Neural progenitor cell (in vitro differentiated cells): ENCODE results near the gene C2CD4C. TPM values are rescaled to one million over a fixed set of nuclear protein-coding genes. Genes with fewer than 3 reads are reported as not detected.

Experiments used
- DNase-seq: peaks from one replicate; pipeline ENCODE4 v3.0.0-alpha.2; 2016; ENCODE audit warnings: low spot score
- H2AFZ ChIP-seq: fragments of 200-600 bp; sonication (generic); replicated peaks from 2 replicates; pipeline ENCODE4 v1.6.1; 2016; ENCODE audit warnings: antibody characterized with exemption
- H3F3A ChIP-seq: fragments of 200-600 bp; sonication (generic); 2 replicates; pipeline ENCODE4 v1.6.1; 2016; ENCODE audit warnings: antibody characterized with exemption, low read depth
- H3K27ac ChIP-seq: fragments of 200-600 bp; sonication (generic); 2 replicates; pipeline ENCODE4 v1.5.1; 2016; ENCODE audit warnings: mild to moderate bottlenecking
- H3K27me3 ChIP-seq: fragments of 200-600 bp; sonication (generic); 2 replicates; pipeline ENCODE4 v1.6.1; 2016; ENCODE audit warnings: mild to moderate bottlenecking, moderate library complexity
- H3K36me3 ChIP-seq: fragments of 200-600 bp; sonication (generic); 2 replicates; pipeline ENCODE4 v1.5.1; 2016
- H3K4me1 ChIP-seq: fragments of 200-600 bp; sonication (generic); 2 replicates; pipeline ENCODE4 v1.6.1; 2016; ENCODE audit warnings: mixed run types
- H3K4me2 ChIP-seq: fragments of 200-600 bp; sonication (generic); 2 replicates; pipeline ENCODE4 v1.6.1; 2016
- H3K4me3 ChIP-seq: fragments of 200-600 bp; sonication (generic); 2 replicates; pipeline ENCODE4 v1.5.1; 2016
- H3K79me2 ChIP-seq: fragments of 200-600 bp; sonication (generic); 2 replicates; pipeline ENCODE4 v1.6.1; 2016; ENCODE audit warnings: low read depth
- H3K9ac ChIP-seq: fragments of 200-600 bp; sonication (generic); 2 replicates; pipeline ENCODE4 v1.6.1; 2016
- H3K9me3 ChIP-seq: fragments of 200-600 bp; sonication (generic); 2 replicates; pipeline ENCODE4 v1.5.1; 2016; ENCODE audit warnings: low read depth
- H4K20me1 ChIP-seq: fragments of 200-600 bp; sonication (generic); 2 replicates; pipeline ENCODE4 v1.6.1; 2016; ENCODE audit warnings: low read depth
- H3K27ac Mint-ChIP-seq: 3 replicates; pipeline ENCODE4 v1.8.0; 2021; ENCODE audit warnings: mixed read lengths
- H3K27me3 Mint-ChIP-seq: 2 replicates; pipeline ENCODE4 v1.8.0; 2022; ENCODE audit warnings: low read depth, mild to moderate bottlenecking, inconsistent platforms, moderate library complexity, mixed read lengths; ENCODE audit not compliant: insufficient read depth
- H3K36me3 Mint-ChIP-seq: 3 replicates; pipeline ENCODE4 v1.8.0; 2021; ENCODE audit warnings: mixed read lengths
- H3K4me1 Mint-ChIP-seq: 3 replicates; pipeline ENCODE4 v1.8.0; 2021; ENCODE audit warnings: mixed read lengths
- H3K4me3 Mint-ChIP-seq: 3 replicates; pipeline ENCODE4 v1.8.0; 2021; ENCODE audit warnings: mild to moderate bottlenecking, moderate library complexity, mixed read lengths
- H3K9me3 Mint-ChIP-seq: 3 replicates; pipeline ENCODE4 v1.8.0; 2020; ENCODE audit warnings: mixed read lengths
- CTCF ChIP-seq: fragments of 200-600 bp; sonication (generic); IDR thresholded peaks from 2 replicates; pipeline ENCODE4 v1.5.1; 2017; ENCODE audit warnings: antibody characterized with exemption, mild to moderate bottlenecking
- EZH2 ChIP-seq: fragments of 200-600 bp; sonication (generic); IDR thresholded peaks from 2 replicates; pipeline ENCODE4 v1.6.1; 2017; ENCODE audit warnings: antibody characterized with exemption, mild to moderate bottlenecking, moderate library complexity
- EZH2phosphoT487 ChIP-seq: fragments of 200-600 bp; sonication (generic); IDR thresholded peaks from 2 replicates; pipeline ENCODE4 v1.6.1; 2017; ENCODE audit warnings: antibody characterized with exemption
- total RNA-seq: library from RNA; depleted of rRNA; stranded (reverse); fragments of >200 nt; gene quantifications from 2 replicates; pipeline ENCODE4 v1.2.3, GENCODE V29; 2015; ENCODE audit warnings: low replicate concordance

Gene C2CD4C
- total RNA-seq, 1 donor from 2014 or later, result 2.3 TPM

- TF ChIP-seq EZH2phosphoT487 (no peak), CTCF (no peak), EZH2 (no peak)
- Histone ChIP-seq H3K4me3 (no peak overlapping the region), H3K4me1 (no peaks in the 10 kb centered on the region), H4K20me1 (no peaks in the 10 kb centered on the region), H3K27ac (no peak overlapping the region), H3K36me3 (no peaks in the 10 kb centered on the region), H3K4me2 (no peak overlapping the region), H3K27me3 (no peaks in the 10 kb centered on the region), H2AFZ (peak overlapping the region; percentile 57), H3K9me3 (no peaks in the 10 kb centered on the region), H3F3A (no peaks in the 10 kb centered on the region), H3K79me2 (no peaks in the 10 kb centered on the region), H3K9ac (no peak overlapping the region)
- Mint-ChIP-seq H3K4me1 (peaks cover 12% of the 10 kb centered on the region), H3K9me3 (peaks cover 3% of the 10 kb centered on the region), H3K27ac (no peak overlapping the region), H3K4me3 (peak overlapping the region; percentile 8), H3K36me3 (no peaks in the 10 kb centered on the region), H3K27me3 (peaks cover 19% of the 10 kb centered on the region)
- no peak for DNase-seq
These were observed 39.7 kb downstream of the C2CD4C start for GRCh38 chr19:369256-369655.

- Histone ChIP-seq H3K79me2 (no peaks in the 10 kb centered on the region), H3K4me3 (no peak overlapping the region), H3K27me3 (no peaks in the 10 kb centered on the region), H3K9ac (no peak overlapping the region), H3K9me3 (no peaks in the 10 kb centered on the region), H2AFZ (no peak overlapping the region), H3K4me2 (no peak overlapping the region), H3K36me3 (no peaks in the 10 kb centered on the region), H3K4me1 (no peaks in the 10 kb centered on the region), H4K20me1 (no peaks in the 10 kb centered on the region), H3F3A (no peaks in the 10 kb centered on the region), H3K27ac (no peak overlapping the region)
- H3K27me3 Mint-ChIP-seq, result peaks cover 19% of the 10 kb centered on the region
- peaks cover 12% of the 10 kb centered on the region for H3K4me1 Mint-ChIP-seq
- no peaks in the 10 kb centered on the region for H3K36me3 Mint-ChIP-seq
- peaks cover 3% of the 10 kb centered on the region for H3K9me3 Mint-ChIP-seq
- TF ChIP-seq EZH2, result no peak
- TF ChIP-seq EZH2phosphoT487, result no peak
- TF ChIP-seq CTCF, result no peak
- H3K4me3 Mint-ChIP-seq, result no peak overlapping the region
- DNase-seq, result no peak
- H3K27ac Mint-ChIP-seq, result peak overlapping the region; percentile 4
These were observed 40.3 kb downstream of the C2CD4C start for GRCh38 chr19:368630-369024.

GRCh38 chr19:367963-368629, 40.9 kb downstream of the C2CD4C start:
- Mint-ChIP-seq H3K4me3 (no peak overlapping the region), H3K27me3 (peaks cover 17% of the 10 kb centered on the region), H3K36me3 (no peaks in the 10 kb centered on the region), H3K9me3 (peaks cover 3% of the 10 kb centered on the region), H3K4me1 (peaks cover 12% of the 10 kb centered on the region), H3K27ac (no peak overlapping the region)
- Histone ChIP-seq H3K36me3 (no peaks in the 10 kb centered on the region), H2AFZ (no peak overlapping the region), H3K4me1 (no peaks in the 10 kb centered on the region), H4K20me1 (no peaks in the 10 kb centered on the region), H3K27ac (no peak overlapping the region), H3K9me3 (no peaks in the 10 kb centered on the region), H3K4me2 (no peak overlapping the region), H3F3A (no peaks in the 10 kb centered on the region), H3K9ac (no peak overlapping the region), H3K79me2 (no peaks in the 10 kb centered on the region), H3K27me3 (no peaks in the 10 kb centered on the region), H3K4me3 (no peak overlapping the region)
- DNase-seq, result no peak
- no peak for TF ChIP-seq EZH2phosphoT487
- TF ChIP-seq CTCF, result no peak
- no peak for TF ChIP-seq EZH2
